CD4-positive, alpha-beta memory T cell (primary cell): ENCODE data around the gene PARS2. TPM values are rescaled to one million over a fixed set of nuclear protein-coding genes. Genes with fewer than 3 reads are reported as not detected.

Experiments
- CTCF ChIA-PET: fragments of 350-600 bp; sonication (Branson Sonifier 250); formaldehyde crosslinking; loops from one replicate; lab custom pipeline; 2021; ENCODE audit warnings: inconsistent platforms; ENCODE audit not compliant: partially characterized antibody; lab: Charles Lee
- POLR2A ChIA-PET: fragments of 350-600 bp; sonication (Branson Sonifier 250); formaldehyde crosslinking; loops from one replicate; lab custom pipeline; 2021; ENCODE audit not compliant: partially characterized antibody; lab: Charles Lee
- DNase-seq, 5 donors: peaks; one replicate each; pipeline versions ENCODE4 v3.0.0 to v3.0.0-alpha.2; 2020 to 2022; ENCODE audit warnings: mixed read lengths in 1 of 5
- H3K27ac ChIP-seq: one replicate; pipeline ENCODE4 v1.7.0; 2013; ENCODE audit warnings: low read depth, low read length
- H3K27me3 ChIP-seq: 2 replicates; pipeline ENCODE4 v1.7.0; 2013; ENCODE audit warnings: mild to moderate bottlenecking, low read length, moderate library complexity; ENCODE audit not compliant: insufficient read depth
- H3K36me3 ChIP-seq: 2 replicates; pipeline ENCODE4 v1.7.0; 2013; ENCODE audit warnings: mild to moderate bottlenecking, low read length, moderate library complexity; ENCODE audit not compliant: insufficient read depth
- H3K4me1 ChIP-seq: 2 replicates; pipeline ENCODE4 v1.7.0; 2013; ENCODE audit warnings: mild to moderate bottlenecking, low read length, moderate library complexity; ENCODE audit not compliant: insufficient read depth
- H3K4me3 ChIP-seq, 2 donors: one replicate each; pipeline ENCODE4 v1.7.0; 2013; ENCODE audit warnings: low read length in 2 of 2, mild to moderate bottlenecking in 1 of 2
- H3K9me3 ChIP-seq, 2 donors: one replicate each; pipeline ENCODE4 v1.7.0; 2013; ENCODE audit warnings: low read length in 2 of 2, control low read depth in 1 of 2; ENCODE audit not compliant: control insufficient read depth in 1 of 2
- H3K27ac Mint-ChIP-seq, 7 donors: one replicate each; pipeline ENCODE4 v1.8.0; 2020 to 2021; ENCODE audit warnings: mixed read lengths in 7 of 7, mild to moderate bottlenecking in 6 of 7, inconsistent platforms in 3 of 7, moderate library complexity in 3 of 7
- H3K27me3 Mint-ChIP-seq, 2 donors: one replicate each; pipeline ENCODE4 v1.8.0; 2020 to 2021; ENCODE audit warnings: mixed read lengths in 2 of 2
- H3K36me3 Mint-ChIP-seq, 2 donors: one replicate each; pipeline ENCODE4 v1.8.0; 2020 to 2021; ENCODE audit warnings: mixed read lengths in 2 of 2, inconsistent platforms in 1 of 2, mild to moderate bottlenecking in 1 of 2
- H3K4me1 Mint-ChIP-seq, 4 donors: one replicate each; pipeline ENCODE4 v1.8.0; 2020 to 2021; ENCODE audit warnings: mixed read lengths in 4 of 4, mild to moderate bottlenecking in 1 of 4
- H3K4me3 Mint-ChIP-seq, 8 donors: one replicate each; pipeline ENCODE4 v1.8.0; 2020 to 2021; ENCODE audit warnings: mixed read lengths in 8 of 8, mild to moderate bottlenecking in 7 of 8, moderate library complexity in 6 of 8, inconsistent platforms in 3 of 8
- H3K9me3 Mint-ChIP-seq, 8 donors: one replicate each; pipeline ENCODE4 v1.8.0; 2020 to 2021; ENCODE audit warnings: mixed read lengths in 8 of 8, mild to moderate bottlenecking in 5 of 8, inconsistent platforms in 3 of 8, moderate library complexity in 1 of 8
- intact Hi-C: fragments of 100-400 bp; cut with micrococcal nuclease; formaldehyde crosslinking; loops from one replicate; pipeline ENCODE4 v1.15.1; 2023
- polyA plus RNA-seq, 2 donors: library from polyadenylated mRNA; unstranded; fragments of 300-500 nt; fragmentation: Illumina TruSeq; gene quantifications; one replicate each; pipeline ENCODE4 v1.2.3, GENCODE V29; 2021
- total RNA-seq, 2 experiments: library from RNA; stranded (reverse); gene quantifications; one replicate each; pipeline ENCODE4 v1.2.3, GENCODE V29; 2021

The PARS2 gene
- total and polyA plus RNA-seq, 4 experiments from 2014 or later: 0.42 to 6.0 (median 4.5) TPM

DNA sequence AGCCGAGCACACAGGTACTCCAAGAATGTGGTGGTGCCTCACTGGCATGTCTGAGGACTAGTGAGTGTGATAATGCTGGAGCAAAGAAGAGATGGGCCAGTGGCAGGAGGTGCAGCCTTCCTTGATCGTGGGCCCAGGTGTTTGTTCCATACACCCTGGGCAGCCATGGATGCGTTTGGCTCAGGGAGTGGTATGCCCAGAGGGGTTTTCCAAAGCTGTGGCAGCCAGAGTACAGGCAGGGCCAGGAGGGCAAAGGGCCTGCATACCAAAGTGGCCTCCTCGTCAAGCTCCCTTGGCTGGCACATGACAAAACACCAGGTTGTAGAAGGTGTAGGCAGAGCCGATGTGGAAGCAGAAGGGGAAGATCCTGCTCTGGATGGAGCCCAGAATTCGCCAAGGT, 19.0 kb downstream of the PARS2 start:
- intact Hi-C loops: no loop called here
- ChIA-PET POLR2A (no interaction called here), CTCF (no interaction called here)
- Histone ChIP-seq H3K9me3 (no peaks in the 10 kb centered on the region), H3K36me3 (peaks cover 12% of the 10 kb centered on the region), H3K27ac (no peak overlapping the region), H3K4me1 (no peaks in the 10 kb centered on the region), H3K4me3 (no peak overlapping the region), H3K27me3 (no peaks in the 10 kb centered on the region)
- Mint-ChIP-seq H3K4me3 (no peak overlapping the region), H3K27me3 (no peaks in the 10 kb centered on the region), H3K27ac (no peak overlapping the region), H3K9me3 (peaks cover 0 to 2% (median 0%) of the 10 kb centered on the region in 8 donors), H3K4me1 (no peaks in the 10 kb centered on the region), H3K36me3 (peaks cover 23 to 34% of the 10 kb centered on the region in 2 donors)
- DNase-seq: no peak

- Histone ChIP-seq H3K27ac (no peak overlapping the region), H3K9me3 (no peaks in the 10 kb centered on the region), H3K36me3 (peaks cover 16% of the 10 kb centered on the region), H3K27me3 (no peaks in the 10 kb centered on the region), H3K4me1 (no peaks in the 10 kb centered on the region), H3K4me3 (no peak overlapping the region)
- Mint-ChIP-seq H3K4me1 (no peaks in the 10 kb centered on the region), H3K4me3 (no peak overlapping the region), H3K27ac (no peak overlapping the region), H3K27me3 (no peaks in the 10 kb centered on the region), H3K36me3 (peaks cover 29 to 40% of the 10 kb centered on the region in 2 donors), H3K9me3 (peaks cover 0 to 2% (median 0%) of the 10 kb centered on the region in 8 donors)
- intact Hi-C loops: no loop called here
- CTCF ChIA-PET: no interaction called here
- DNase-seq: no peak
- POLR2A ChIA-PET: no interaction called here
Measured at GRCh38 chr1:54744696-54745095, 19.6 kb downstream of the PARS2 start.

GRCh38 chr1:54743416-54744226, 20.7 kb downstream of the PARS2 start:
- H3K36me3 ChIP-seq: peaks cover 22% of the 10 kb centered on the region
- intact Hi-C loops: no loop called here
- peak overlapping the region in 1 of 7 donors; percentile 22 for H3K27ac Mint-ChIP-seq

DNA sequence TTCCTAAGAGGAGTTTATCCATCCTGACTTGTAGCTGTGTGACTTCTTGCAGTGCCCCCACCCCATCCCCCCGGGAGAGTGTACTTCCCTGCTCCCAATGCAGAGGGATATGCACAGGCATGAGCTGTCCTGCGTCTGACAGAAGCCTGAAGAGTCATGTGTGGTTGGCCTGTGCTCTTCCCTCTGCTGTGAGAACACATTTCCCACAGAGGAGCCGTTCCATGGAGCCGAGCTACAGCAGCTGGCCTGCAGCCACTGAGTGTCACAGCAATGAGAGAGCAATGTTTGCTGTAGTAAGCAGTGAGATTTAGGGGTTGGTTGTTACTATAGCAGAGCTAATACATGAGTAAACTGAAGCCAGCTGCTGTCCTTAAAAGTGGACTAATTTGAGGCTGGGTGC, 22.0 kb downstream of the PARS2 start:
- Mint-ChIP-seq H3K9me3 (peaks cover 0 to 2% (median 0%) of the 10 kb centered on the region in 8 donors), H3K27me3 (no peaks in the 10 kb centered on the region), H3K4me1 (no peaks in the 10 kb centered on the region), H3K4me3 (no peak overlapping the region), H3K36me3 (peaks cover 44 to 57% of the 10 kb centered on the region in 2 donors), H3K27ac (peak overlapping the region in 2 of 7 donors; percentile 19 to 39)
- no peak overlapping the region for H3K4me3 ChIP-seq
- H3K36me3 ChIP-seq: peaks cover 32% of the 10 kb centered on the region
- POLR2A ChIA-PET: no interaction called here
- H3K27me3 ChIP-seq: no peaks in the 10 kb centered on the region
- no peaks in the 10 kb centered on the region for H3K9me3 ChIP-seq
- no peak for DNase-seq
- CTCF ChIA-PET: no interaction called here
- no peak overlapping the region for H3K27ac ChIP-seq
- intact Hi-C loops: no loop called here
- no peaks in the 10 kb centered on the region for H3K4me1 ChIP-seq

More at GRCh38 chr1:54743416-54744226, 20.7 kb downstream of the PARS2 start:
- Mint-ChIP-seq H3K9me3 (peaks cover 0 to 2% (median 0%) of the 10 kb centered on the region in 8 donors), H3K27me3 (no peaks in the 10 kb centered on the region), H3K36me3 (peaks cover 33 to 46% of the 10 kb centered on the region in 2 donors), H3K4me1 (no peaks in the 10 kb centered on the region), H3K4me3 (no peak overlapping the region)
- no peak overlapping the region for H3K4me3 ChIP-seq
- H3K27me3 ChIP-seq: no peaks in the 10 kb centered on the region
- H3K27ac ChIP-seq: no peak overlapping the region
- POLR2A ChIA-PET: interaction anchor here (0.6 kb wide), 1 partner anchor 903 kb away, joined by 3 read pairs; no protein-coding TSS in a partner anchor
- H3K4me1 ChIP-seq: no peaks in the 10 kb centered on the region
- no peaks in the 10 kb centered on the region for H3K9me3 ChIP-seq
- peak in 1 of 5 donors; percentile 22 for DNase-seq
- CTCF ChIA-PET: no interaction called here

DNA sequence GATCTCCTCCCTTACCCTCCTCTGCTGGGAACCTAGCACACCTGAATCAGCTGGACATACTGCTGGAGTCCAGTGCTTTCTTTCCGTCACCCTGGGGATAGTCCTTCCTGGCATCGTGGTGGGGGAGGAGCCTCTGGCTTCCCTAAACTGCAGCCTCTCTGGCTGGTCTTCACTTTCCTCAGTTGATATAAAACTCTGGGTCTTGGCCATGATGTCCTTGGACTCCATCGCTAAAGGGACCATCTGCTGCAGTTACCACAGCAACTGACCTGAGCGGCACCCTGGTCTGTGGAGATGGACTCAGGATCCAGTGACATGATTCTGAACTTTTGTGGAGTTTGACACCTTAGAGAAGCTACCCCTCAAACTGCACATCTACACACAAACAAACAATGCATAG, 22.8 kb downstream of the PARS2 start:
- H3K9me3 Mint-ChIP-seq: peaks cover 0 to 2% (median 0%) of the 10 kb centered on the region in 8 donors
- intact Hi-C loops: no loop called here
- ChIA-PET POLR2A (no interaction called here), CTCF (no interaction called here)
- peak overlapping the region in 3 of 7 donors; percentile 32 to 74 (median 61) for H3K27ac Mint-ChIP-seq
- Histone ChIP-seq H3K4me3 (no peak overlapping the region), H3K4me1 (no peaks in the 10 kb centered on the region), H3K9me3 (no peaks in the 10 kb centered on the region), H3K27me3 (no peaks in the 10 kb centered on the region), H3K36me3 (peaks cover 38% of the 10 kb centered on the region), H3K27ac (no peak overlapping the region)
- H3K27me3 Mint-ChIP-seq: no peaks in the 10 kb centered on the region
- no peak overlapping the region for H3K4me3 Mint-ChIP-seq
- H3K36me3 Mint-ChIP-seq: peaks cover 51 to 65% of the 10 kb centered on the region in 2 donors
- DNase-seq: no peak
- H3K4me1 Mint-ChIP-seq: peaks cover 0 to 2% (median 0%) of the 10 kb centered on the region in 4 donors

DNA sequence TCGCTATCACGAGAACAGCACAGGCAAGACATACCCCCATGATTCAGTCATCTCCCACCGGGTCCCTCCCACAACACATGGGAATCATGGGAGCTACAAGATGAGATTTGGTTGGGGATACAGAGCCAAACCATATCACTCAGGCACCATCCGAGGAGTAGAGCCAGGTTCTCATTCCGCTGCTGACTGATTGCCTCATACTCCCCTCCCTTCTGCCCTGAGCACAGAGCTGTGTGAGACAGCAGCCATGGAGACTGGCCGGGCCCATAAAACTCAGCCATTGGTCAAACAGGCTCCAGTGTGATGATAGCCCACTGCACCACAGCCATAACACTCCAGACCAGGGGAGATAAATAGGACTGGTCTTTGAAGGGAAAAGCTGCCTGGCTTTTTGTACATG, 26.1 kb downstream of the PARS2 start:
- Mint-ChIP-seq H3K27me3 (no peaks in the 10 kb centered on the region), H3K4me3 (no peak overlapping the region), H3K9me3 (no peaks in the 10 kb centered on the region), H3K4me1 (peaks cover 0 to 5% (median 0%) of the 10 kb centered on the region in 4 donors), H3K36me3 (peaks cover 62 to 78% of the 10 kb centered on the region in 2 donors), H3K27ac (peak overlapping the region in 1 of 7 donors; percentile 12)
- Histone ChIP-seq H3K27ac (no peak overlapping the region), H3K27me3 (no peaks in the 10 kb centered on the region), H3K9me3 (no peaks in the 10 kb centered on the region), H3K4me3 (no peak overlapping the region), H3K4me1 (no peaks in the 10 kb centered on the region), H3K36me3 (peaks cover 45% of the 10 kb centered on the region)
- intact Hi-C loops: no loop called here
- CTCF ChIA-PET: no interaction called here
- no peak for DNase-seq
- POLR2A ChIA-PET: interaction anchor here (1.1 kb wide), 1 partner anchor 14 kb away, joined by 3 read pairs; no protein-coding TSS in a partner anchor

DNA sequence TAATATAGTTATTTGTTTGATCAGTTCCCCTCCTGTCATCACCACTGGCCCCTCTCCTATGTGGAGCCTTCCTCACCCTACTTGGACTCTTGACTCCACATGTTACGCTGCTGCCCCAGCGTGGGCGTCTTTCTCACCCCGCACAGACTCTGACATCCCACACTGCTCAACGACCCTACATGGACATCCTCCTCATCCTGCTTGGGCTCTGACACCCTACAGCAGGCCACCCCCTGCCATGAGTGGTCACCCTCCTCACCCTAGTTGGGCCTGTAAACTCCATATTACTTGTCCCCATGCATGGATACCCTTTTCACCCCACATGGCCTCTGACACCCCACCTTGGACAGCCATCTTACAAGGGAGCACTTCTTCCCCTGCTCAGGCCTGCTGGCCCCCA, 27.6 kb downstream of the PARS2 start:
- Histone ChIP-seq H3K27me3 (no peaks in the 10 kb centered on the region), H3K9me3 (no peaks in the 10 kb centered on the region), H3K27ac (no peak overlapping the region), H3K4me1 (no peaks in the 10 kb centered on the region), H3K4me3 (no peak overlapping the region), H3K36me3 (peaks cover 38% of the 10 kb centered on the region)
- no peaks in the 10 kb centered on the region for H3K27me3 Mint-ChIP-seq
- H3K4me1 Mint-ChIP-seq: peaks cover 0 to 5% (median 0%) of the 10 kb centered on the region in 4 donors
- peak overlapping the region in 1 of 7 donors; percentile 24 for H3K27ac Mint-ChIP-seq
- H3K9me3 Mint-ChIP-seq: no peaks in the 10 kb centered on the region
- no peak for DNase-seq
- ChIA-PET CTCF (interaction anchor here (1.0 kb wide), 1 partner anchor 65 kb away, joined by 3 read pairs; no protein-coding TSS in a partner anchor), POLR2A (no interaction called here)
- intact Hi-C loops: no loop called here
- peaks cover 57 to 67% of the 10 kb centered on the region in 2 donors for H3K36me3 Mint-ChIP-seq
- H3K4me3 Mint-ChIP-seq: no peak overlapping the region
